Loucy (cell line): ENCODE data around the gene TEAD1.

Experiments
- EZH2phosphoT487 ChIP-seq: fragments of 200-600 bp; IDR thresholded peaks from 2 replicates; pipeline ENCODE4 v1.6.1; 2018; ENCODE audit warnings: antibody characterized with exemption, mild to moderate bottlenecking, moderate library complexity, borderline replicate concordance
- TF ChIP-seq, protein P1 (sequence below): fragments of 200-600 bp; sonication (generic); conservative IDR thresholded peaks from 2 replicates; pipeline ENCODE4 v1.5.1; 2014; ENCODE audit warnings: mild to moderate bottlenecking, antibody characterized with exemption, low read length

DNA sequence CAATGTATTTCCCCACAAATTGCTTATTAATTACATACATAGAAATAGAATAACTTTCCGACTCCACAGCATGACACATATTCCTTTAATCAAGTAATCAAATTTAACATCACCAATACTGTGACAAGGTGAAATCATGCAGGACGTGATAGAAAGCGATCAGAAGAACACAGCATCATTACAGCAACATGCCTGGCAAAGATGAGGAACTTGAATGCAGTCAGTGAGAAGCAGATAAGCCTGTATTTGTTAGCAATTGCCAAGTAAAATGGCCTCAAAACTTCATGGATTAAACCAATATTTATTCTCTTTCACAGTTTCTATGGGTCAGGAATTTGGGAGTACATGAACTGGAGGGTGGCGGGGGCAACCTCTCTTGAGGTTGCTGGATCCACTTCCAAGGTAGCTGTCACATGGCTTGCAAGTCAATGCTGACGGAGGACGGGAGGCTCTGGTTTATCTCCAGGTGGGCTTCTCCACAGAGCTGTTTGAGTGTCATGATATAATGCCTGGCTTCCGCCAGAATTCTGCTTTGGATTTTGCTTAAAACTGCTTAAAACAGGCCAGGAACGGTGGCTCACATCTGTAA, 12.0 kb upstream of the TEAD1 start:
- TF ChIP-seq, protein P1, sequence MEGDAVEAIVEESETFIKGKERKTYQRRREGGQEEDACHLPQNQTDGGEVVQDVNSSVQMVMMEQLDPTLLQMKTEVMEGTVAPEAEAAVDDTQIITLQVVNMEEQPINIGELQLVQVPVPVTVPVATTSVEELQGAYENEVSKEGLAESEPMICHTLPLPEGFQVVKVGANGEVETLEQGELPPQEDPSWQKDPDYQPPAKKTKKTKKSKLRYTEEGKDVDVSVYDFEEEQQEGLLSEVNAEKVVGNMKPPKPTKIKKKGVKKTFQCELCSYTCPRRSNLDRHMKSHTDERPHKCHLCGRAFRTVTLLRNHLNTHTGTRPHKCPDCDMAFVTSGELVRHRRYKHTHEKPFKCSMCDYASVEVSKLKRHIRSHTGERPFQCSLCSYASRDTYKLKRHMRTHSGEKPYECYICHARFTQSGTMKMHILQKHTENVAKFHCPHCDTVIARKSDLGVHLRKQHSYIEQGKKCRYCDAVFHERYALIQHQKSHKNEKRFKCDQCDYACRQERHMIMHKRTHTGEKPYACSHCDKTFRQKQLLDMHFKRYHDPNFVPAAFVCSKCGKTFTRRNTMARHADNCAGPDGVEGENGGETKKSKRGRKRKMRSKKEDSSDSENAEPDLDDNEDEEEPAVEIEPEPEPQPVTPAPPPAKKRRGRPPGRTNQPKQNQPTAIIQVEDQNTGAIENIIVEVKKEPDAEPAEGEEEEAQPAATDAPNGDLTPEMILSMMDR = no peak
- TF ChIP-seq EZH2phosphoT487 = no peak
